ENCODE results near the gene STAG3.
"Not testable (repeated sequence)": the region's sequence is repeated elsewhere in the genome, so short reads cannot be mapped to it uniquely, and the experiment has no call there.

STAG3 gene

DNA sequence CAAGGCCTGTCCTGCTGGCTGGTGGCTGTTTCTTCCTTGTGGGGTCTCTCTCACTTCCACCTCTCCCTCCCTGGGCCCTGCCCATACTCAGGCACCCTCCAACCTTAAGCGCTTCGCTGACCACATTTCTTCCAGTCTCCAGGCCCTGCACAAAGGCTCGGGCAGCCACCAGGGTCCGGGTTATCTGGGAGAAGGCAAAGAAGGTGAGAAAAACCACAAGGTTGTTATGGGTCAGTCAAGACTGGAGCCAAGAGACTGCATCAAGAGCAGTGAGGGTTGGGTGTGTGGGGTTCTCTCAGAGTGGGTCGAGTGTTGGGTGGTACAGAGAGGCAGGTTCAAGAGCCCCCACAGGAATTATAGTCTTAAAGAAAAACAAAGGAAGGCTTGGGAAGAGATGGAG, 3.1 kb upstream of the STAG3 start:
- DNase-seq (ENCODE audit: low spot score): no peak

GRCh38 chr7:100175296-100175935, 2.3 kb upstream of the STAG3 start:
- DNase-seq (ENCODE audit: low spot score): no peak

- no peak for DNase-seq (ENCODE audit: low spot score)
Observed at GRCh38 chr7:100176096-100177044, 1.3 kb upstream of the STAG3 start.

GRCh38 chr7:100180084-100180483, 2.4 kb downstream of the STAG3 start:
- not testable (repeated sequence) for DNase-seq (ENCODE audit: low spot score)

GRCh38 chr7:100182616-100183015, 4.9 kb downstream of the STAG3 start:
- not testable (repeated sequence) for DNase-seq (ENCODE audit: low spot score)

- not testable (repeated sequence) for DNase-seq (ENCODE audit: low spot score)
Observed at GRCh38 chr7:100183090-100183489, 5.4 kb downstream of the STAG3 start.

- DNase-seq (ENCODE audit: low spot score): no peak
Observed at GRCh38 chr7:100185726-100186125, 8.0 kb downstream of the STAG3 start.

GRCh38 chr7:100189061-100189460, 11.3 kb downstream of the STAG3 start:
- peak; percentile 50 for DNase-seq (ENCODE audit: low spot score)

- peak; percentile 91 for DNase-seq (ENCODE audit: low spot score)
Observed at GRCh38 chr7:100190048-100190711, 12.5 kb downstream of the STAG3 start.

DNA sequence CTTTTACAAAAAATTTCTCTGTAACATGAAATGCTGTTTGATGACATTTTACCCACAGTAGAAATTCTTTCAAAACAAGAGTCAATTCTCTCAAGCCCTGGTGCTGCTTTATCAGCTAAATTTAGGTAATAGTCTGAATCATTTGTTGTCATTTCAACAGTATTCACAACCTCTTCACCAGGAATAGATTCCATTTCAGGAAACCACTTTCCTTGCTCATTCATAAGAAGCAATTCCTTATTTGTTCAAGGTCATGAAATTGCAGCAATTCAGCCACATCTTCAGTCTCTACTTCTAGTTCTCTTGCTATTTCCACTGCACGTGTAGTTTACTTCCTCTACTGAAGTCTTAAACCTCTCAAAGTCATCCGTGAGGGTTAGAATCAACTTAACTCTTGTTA, 14.1 kb downstream of the STAG3 start:
- peak; percentile 74 for DNase-seq (ENCODE audit: low spot score)

- peak; percentile 89 for DNase-seq (ENCODE audit: low spot score)
Observed at GRCh38 chr7:100192281-100192862, 14.7 kb downstream of the STAG3 start.

DNA sequence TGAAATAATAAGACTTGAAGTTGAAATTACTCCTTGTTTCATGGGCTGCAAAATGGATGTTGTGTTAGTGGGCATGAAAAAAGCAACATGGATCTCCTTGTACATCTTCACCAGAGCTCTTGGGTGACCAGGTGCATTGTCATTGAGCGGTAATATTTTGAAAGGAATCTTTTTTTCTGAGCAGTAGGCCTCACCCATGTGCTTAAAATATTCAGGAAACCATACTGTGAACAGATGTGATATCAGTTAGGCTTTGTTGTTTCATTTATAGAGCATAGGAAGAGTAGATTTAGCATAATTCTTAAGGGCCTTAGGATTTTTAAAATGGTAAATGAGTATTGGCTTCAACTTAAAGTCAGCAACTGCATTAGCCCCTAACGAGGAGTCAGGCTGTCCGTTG, 15.3 kb downstream of the STAG3 start:
- DNase-seq (ENCODE audit: low spot score): peak; percentile 68

GRCh38 chr7:100195222-100195621, 17.5 kb downstream of the STAG3 start:
- no peak for DNase-seq (ENCODE audit: low spot score)

DNA sequence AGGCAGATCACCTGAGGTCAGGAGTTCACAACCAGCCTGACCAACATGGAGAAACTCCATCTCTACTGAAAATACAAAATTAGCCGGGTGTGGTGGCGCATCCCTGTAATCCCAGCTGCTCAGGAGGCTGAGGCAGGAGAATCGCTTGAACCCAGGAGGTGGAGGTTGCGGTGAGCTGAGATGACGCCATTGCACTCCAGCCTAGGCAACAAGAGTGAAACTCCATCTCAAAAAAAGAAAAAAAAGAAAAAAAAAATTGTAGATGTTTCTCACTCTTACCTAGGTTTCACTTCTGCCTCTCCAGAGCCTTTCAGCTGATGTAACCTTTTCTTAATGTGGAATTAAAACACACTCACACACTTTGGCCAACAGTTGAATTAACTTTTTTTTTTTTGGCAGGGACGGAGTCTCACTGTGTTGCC, 18.2 kb downstream of the STAG3 start:
- peak; percentile 72 for DNase-seq (ENCODE audit: low spot score)

DNA sequence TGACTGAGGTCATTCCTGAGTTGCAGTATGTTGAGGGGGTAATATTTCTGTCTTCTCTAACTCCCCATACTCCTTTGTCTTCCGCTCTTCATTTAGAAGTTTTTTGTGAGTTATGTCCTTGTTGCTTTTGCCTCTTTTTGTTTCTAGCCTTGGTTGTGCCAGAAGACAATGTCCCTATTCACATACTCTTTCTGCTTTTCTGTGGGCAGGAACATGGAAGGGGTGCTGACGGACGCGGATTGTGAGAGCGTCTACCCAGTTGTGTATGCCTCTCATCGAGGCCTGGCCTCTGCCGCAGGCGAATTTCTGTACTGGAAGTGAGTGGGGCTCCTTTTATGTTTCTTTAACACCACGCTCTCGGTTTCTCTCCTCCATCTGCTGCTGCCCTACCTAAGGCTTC, 20.5 kb downstream of the STAG3 start:
- no peak for DNase-seq (ENCODE audit: low spot score)

DNA sequence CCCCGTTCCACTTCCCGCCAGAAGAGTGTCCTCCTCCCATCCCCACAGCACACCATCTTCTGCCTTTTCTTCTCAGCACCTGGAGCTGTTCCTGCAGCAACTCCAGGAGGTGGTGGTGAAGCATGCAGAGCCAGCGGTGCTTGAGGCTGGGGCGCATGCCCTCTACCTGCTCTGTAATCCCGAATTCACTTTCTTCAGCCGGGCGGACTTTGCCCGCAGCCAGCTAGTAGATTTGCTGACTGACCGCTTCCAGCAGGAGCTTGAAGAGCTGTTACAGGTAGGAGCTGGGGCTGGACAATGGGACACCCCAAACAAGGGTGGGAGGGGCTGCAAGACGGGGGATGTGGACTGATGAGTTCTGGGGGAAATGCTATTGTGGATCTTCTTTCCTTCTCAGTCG, 23.0 kb downstream of the STAG3 start:
- DNase-seq (ENCODE audit: low spot score): no peak

DNA sequence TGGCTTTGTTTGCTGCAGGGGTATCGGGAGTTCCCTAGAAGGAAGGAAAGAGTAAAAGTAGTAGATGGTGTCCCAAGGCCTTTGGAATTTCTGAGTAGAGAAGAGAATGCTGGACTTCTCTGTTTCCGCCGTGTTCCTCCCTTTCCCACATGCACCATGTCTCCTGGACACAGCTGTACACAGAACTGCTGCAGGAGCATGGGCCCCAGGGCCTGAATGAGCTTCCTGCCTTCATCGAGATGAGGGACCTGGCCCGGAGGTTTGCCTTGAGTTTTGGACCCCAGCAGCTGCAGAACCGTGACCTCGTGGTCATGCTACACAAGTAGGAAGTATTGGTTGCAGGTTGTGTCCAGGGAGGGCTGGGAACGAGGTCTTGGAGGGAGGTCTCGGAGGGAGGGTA, 26.7 kb downstream of the STAG3 start:
- DNase-seq (ENCODE audit: low spot score): no peak

DNA sequence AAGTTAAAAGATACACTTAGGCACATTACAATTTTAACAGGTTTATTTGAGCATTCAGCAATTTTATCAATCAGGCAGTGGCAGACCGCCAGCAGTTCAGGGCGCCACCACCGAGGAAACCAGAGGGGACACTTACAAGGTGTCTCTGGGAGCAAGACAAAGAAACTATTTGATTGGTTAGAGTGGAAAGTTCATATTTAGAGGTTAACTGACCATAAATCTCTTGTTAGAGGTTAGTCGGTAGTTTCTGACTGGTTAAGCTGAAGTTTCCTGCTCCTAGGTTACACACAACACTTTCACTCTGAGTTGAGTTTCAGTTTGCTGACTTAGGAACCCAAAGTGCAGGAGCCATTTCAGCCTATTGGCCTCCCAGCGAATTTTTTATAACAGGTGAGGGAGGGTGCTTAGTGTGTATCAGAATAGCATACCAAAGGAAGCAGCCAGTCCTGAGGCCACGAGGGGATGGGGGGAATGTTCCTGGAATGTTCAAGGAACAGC, 31.2 kb downstream of the STAG3 start:
- DNase-seq (ENCODE audit: low spot score): no peak

DNA sequence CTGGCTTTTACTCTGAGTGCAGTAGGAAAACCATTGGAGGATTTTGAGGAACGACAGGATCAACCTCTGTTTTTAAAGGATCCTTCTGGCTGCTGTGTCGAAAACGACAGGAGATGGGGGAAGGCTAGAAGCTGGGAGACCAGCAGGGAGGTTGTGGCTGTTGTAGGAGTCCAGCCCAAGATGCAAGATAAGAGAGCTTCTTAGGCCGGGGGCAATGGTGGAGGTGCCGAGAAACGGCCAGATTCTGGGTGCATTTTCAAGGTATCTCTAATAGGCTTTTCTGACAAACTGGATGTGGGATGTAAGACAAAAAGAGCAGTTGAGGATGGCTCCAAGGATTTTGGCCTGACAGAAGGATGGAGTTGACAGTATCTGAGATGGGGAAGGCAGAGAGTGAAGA, 31.8 kb downstream of the STAG3 start:
- DNase-seq (ENCODE audit: low spot score): no peak

DNA sequence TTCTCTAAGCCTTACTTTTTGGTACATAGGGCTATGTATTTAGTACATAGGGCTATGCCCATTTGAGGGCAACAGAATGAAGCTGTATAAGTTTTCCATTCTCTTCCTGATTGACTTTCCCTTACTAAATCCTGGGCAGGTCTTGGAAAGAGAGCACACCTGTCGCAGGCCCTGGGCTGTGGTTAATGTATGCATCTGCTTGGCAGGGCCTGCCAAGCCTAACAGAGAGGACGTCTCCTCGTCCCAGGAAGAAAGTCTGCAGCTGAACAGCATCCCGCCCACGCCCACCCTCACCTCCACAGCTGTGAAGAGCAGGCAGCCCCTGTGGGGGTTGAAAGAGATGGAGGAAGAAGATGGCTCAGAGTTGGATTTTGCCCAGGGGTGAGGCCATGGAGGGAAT, 33.1 kb downstream of the STAG3 start:
- DNase-seq (ENCODE audit: low spot score): no peak

DNA sequence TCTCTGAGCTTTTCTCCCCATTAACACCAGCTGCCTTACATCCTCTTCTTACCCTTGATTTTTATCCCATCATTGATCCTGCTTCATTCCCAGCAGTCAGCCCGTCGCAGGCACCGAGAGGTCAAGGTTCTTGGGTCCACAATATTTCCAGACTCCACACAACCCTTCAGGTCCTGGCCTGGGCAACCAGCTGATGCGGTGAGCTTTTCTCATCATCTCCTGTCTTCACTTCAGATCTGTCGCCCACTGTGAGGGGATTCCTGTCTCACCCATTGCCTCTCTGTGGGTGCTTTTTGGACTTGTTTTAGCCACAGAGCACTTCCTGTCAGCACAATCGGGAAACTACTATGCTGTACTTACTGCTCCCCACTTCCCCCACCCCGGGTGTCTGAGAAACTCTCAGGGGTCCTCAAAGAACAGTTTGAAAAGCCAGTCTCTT, 33.6 kb downstream of the STAG3 start:
- peak; percentile 33 for DNase-seq (ENCODE audit: low spot score)

DNA sequence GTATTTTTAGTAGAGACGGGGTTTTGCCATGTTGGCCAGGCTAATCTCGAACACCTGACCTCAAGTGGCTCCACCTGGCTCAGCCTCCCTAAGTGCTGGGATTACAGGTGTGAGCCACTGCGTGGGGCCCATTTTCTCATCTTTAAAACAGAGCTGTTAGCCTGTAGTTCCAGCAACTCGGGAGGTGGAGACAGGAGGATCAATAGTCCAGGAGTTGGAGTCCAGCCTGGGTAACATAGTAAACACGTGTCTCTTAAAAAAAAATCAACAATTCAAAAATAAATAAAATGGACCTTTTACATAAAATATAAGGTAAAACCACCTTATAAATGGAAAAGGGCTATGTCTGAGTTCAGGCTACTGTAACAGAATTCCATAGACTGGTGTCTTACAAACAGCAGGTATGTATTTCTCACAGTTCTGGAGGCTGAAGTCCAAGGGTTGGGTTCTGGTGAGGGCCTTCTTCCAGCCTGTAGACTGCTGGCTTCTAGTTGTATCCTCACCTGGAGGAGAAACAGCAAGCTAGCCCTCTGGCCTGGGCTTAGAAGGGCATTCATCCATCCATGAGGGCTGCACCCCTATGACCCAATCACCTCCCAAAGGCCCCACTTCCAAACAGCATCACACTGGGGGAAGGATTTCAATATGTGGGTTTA, 35.0 kb downstream of the STAG3 start:
- DNase-seq (ENCODE audit: low spot score): no peak
